OCI-LY7 (cell line): ENCODE data around the gene CAP1.

Experiments used
- EZH2phosphoT487 ChIP-seq: fragments of 200-600 bp; sonication (generic); IDR thresholded peaks from 2 replicates; pipeline ENCODE4 v1.6.1; 2018; ENCODE audit warnings: low read depth, borderline replicate concordance, mild to moderate bottlenecking, mixed run types, antibody characterized with exemption, low read length, moderate library complexity, mixed read lengths
- TF ChIP-seq, protein P1 (sequence below): fragments of 200-600 bp; sonication (generic); conservative IDR thresholded peaks from 2 replicates; pipeline ENCODE4 v1.5.1; 2014; ENCODE audit warnings: mild to moderate bottlenecking, antibody characterized with exemption, low read length, moderate library complexity, mixed read lengths

DNA sequence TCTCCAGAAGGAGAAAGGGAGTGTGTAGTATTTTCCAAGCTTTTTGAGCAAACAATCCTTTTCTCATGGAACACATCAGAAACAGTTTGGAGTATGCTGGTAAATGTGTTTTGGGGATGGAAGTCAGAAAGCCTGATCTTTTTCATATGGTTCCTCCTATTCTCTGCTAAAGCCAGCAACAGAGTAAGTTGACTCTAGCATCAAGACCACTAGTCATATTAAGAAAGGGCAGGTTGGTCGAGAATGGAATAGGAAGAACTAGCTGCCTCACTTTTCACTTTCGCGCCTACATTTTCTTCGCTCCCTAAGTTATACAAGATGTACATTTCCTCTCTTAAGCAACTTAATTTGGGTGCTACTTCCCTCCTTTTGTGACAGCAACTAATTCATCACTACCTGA lies 32.5 kb downstream of the CAP1 start:
- TF ChIP-seq, protein P1, sequence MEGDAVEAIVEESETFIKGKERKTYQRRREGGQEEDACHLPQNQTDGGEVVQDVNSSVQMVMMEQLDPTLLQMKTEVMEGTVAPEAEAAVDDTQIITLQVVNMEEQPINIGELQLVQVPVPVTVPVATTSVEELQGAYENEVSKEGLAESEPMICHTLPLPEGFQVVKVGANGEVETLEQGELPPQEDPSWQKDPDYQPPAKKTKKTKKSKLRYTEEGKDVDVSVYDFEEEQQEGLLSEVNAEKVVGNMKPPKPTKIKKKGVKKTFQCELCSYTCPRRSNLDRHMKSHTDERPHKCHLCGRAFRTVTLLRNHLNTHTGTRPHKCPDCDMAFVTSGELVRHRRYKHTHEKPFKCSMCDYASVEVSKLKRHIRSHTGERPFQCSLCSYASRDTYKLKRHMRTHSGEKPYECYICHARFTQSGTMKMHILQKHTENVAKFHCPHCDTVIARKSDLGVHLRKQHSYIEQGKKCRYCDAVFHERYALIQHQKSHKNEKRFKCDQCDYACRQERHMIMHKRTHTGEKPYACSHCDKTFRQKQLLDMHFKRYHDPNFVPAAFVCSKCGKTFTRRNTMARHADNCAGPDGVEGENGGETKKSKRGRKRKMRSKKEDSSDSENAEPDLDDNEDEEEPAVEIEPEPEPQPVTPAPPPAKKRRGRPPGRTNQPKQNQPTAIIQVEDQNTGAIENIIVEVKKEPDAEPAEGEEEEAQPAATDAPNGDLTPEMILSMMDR: no peak
- TF ChIP-seq EZH2phosphoT487: no peak
